B cell (primary cell): Measurements from ENCODE around the gene ING5.

Source experiments
- CTCF ChIP-seq: fragments of 200-600 bp; IDR thresholded peaks from one replicate; pipeline ENCODE4 v1.8.0; 2022; ENCODE audit warnings: antibody characterized with exemption, mild to moderate bottlenecking
- EZH2 ChIP-seq: IDR thresholded peaks from 2 replicates; pipeline ENCODE4 v1.6.1; 2012; ENCODE audit warnings: borderline replicate concordance, low read depth, mild to moderate bottlenecking, moderate library complexity, low read length; ENCODE audit not compliant: insufficient read depth, poor library complexity, severe bottlenecking

- TF ChIP-seq CTCF, result no peak
- TF ChIP-seq EZH2, result no peak
Observed at GRCh38 chr2:241734467-241735208, 32.8 kb downstream of the ING5 start, which contains the start of gene D2HGDH.
